Neuron (in vitro differentiated cells): ENCODE data around the gene SLC22A31.

Experiments
- H2AFZ ChIP-seq: one replicate; pipeline ENCODE4 v1.6.1; 2013; ENCODE audit warnings: low read depth, mild to moderate bottlenecking, inconsistent platforms, low read length, moderate library complexity
- H3K27me3 ChIP-seq: one replicate; pipeline ENCODE4 v1.6.1; 2013; ENCODE audit warnings: low read length; ENCODE audit not compliant: insufficient read depth
- H3K36me3 ChIP-seq: one replicate; pipeline ENCODE4 v1.6.1; 2013; ENCODE audit warnings: low read length; ENCODE audit not compliant: insufficient read depth
- H3K4me1 ChIP-seq: one replicate; pipeline ENCODE4 v1.6.1; 2013; ENCODE audit warnings: low read length; ENCODE audit not compliant: insufficient read depth
- H3K4me3 ChIP-seq: 2 replicates; pipeline ENCODE4 v1.5.1; 2013; ENCODE audit warnings: mild to moderate bottlenecking, low read length, moderate library complexity
- H3K9me3 ChIP-seq: one replicate; pipeline ENCODE4 v1.6.1; 2013; ENCODE audit warnings: low read length

The SLC22A31 gene

GRCh38 chr16:89157778-89158177 is 42.6 kb downstream of the SLC22A31 start:
- H3K36me3 ChIP-seq: no peaks in the 10 kb centered on the region

GRCh38 chr16:89156740-89157645 is 43.3 kb downstream of the SLC22A31 start:
- Histone ChIP-seq H3K9me3 (no peaks in the 10 kb centered on the region), H2AFZ (no peak overlapping the region), H3K4me3 (no peak overlapping the region), H3K4me1 (peaks cover 2% of the 10 kb centered on the region), H3K36me3 (no peaks in the 10 kb centered on the region), H3K27me3 (no peaks in the 10 kb centered on the region)

More at GRCh38 chr16:89157778-89158177, 42.6 kb downstream of the SLC22A31 start:
- Histone ChIP-seq H3K9me3 (no peaks in the 10 kb centered on the region), H3K4me1 (peaks cover 2% of the 10 kb centered on the region), H2AFZ (no peak overlapping the region), H3K27me3 (no peaks in the 10 kb centered on the region), H3K4me3 (no peak overlapping the region)

- Histone ChIP-seq H3K4me1 (peaks cover 2% of the 10 kb centered on the region), H2AFZ (no peak overlapping the region), H3K36me3 (peaks cover 3% of the 10 kb centered on the region)
Observed at GRCh38 chr16:89155851-89156739, 44.2 kb downstream of the SLC22A31 start.

GRCh38 chr16:89155184-89155679 is 45.1 kb downstream of the SLC22A31 start:
- Histone ChIP-seq H3K4me1 (peaks cover 2% of the 10 kb centered on the region), H3K4me3 (no peak overlapping the region), H3K9me3 (no peaks in the 10 kb centered on the region), H3K27me3 (no peaks in the 10 kb centered on the region), H3K36me3 (peaks cover 7% of the 10 kb centered on the region), H2AFZ (no peak overlapping the region)

More at GRCh38 chr16:89155851-89156739, 44.2 kb downstream of the SLC22A31 start:
- no peak overlapping the region for H3K4me3 ChIP-seq
- H3K27me3 ChIP-seq: no peaks in the 10 kb centered on the region
- no peaks in the 10 kb centered on the region for H3K9me3 ChIP-seq

GRCh38 chr16:89154390-89155183 is 45.8 kb downstream of the SLC22A31 start:
- Histone ChIP-seq H3K4me3 (no peak overlapping the region), H3K36me3 (peaks cover 13% of the 10 kb centered on the region), H2AFZ (no peak overlapping the region), H3K27me3 (no peaks in the 10 kb centered on the region), H3K9me3 (peaks cover 3% of the 10 kb centered on the region), H3K4me1 (peaks cover 2% of the 10 kb centered on the region)

GRCh38 chr16:89153848-89154271 is 46.5 kb downstream of the SLC22A31 start:
- Histone ChIP-seq H3K4me1 (peaks cover 2% of the 10 kb centered on the region), H3K4me3 (no peak overlapping the region), H3K27me3 (no peaks in the 10 kb centered on the region), H3K36me3 (peaks cover 18% of the 10 kb centered on the region), H2AFZ (no peak overlapping the region), H3K9me3 (peaks cover 9% of the 10 kb centered on the region)

GRCh38 chr16:89152831-89153700 is 47.3 kb downstream of the SLC22A31 start:
- H3K36me3 ChIP-seq: peaks cover 18% of the 10 kb centered on the region
- no peak overlapping the region for H3K4me3 ChIP-seq
- H3K27me3 ChIP-seq: no peaks in the 10 kb centered on the region
- peaks cover 2% of the 10 kb centered on the region for H3K4me1 ChIP-seq
- peaks cover 13% of the 10 kb centered on the region for H3K9me3 ChIP-seq
- H2AFZ ChIP-seq: no peak overlapping the region

- peaks cover 18% of the 10 kb centered on the region for H3K9me3 ChIP-seq
- peaks cover 2% of the 10 kb centered on the region for H3K4me1 ChIP-seq
- no peaks in the 10 kb centered on the region for H3K27me3 ChIP-seq
- no peak overlapping the region for H2AFZ ChIP-seq
- H3K4me3 ChIP-seq: no peak overlapping the region
- H3K36me3 ChIP-seq: peaks cover 24% of the 10 kb centered on the region
Observed at GRCh38 chr16:89150981-89151380, 49.4 kb downstream of the SLC22A31 start.

- Histone ChIP-seq H3K36me3 (peaks cover 27% of the 10 kb centered on the region), H3K27me3 (no peaks in the 10 kb centered on the region), H3K4me3 (no peak overlapping the region), H3K4me1 (no peaks in the 10 kb centered on the region), H3K9me3 (peaks cover 18% of the 10 kb centered on the region), H2AFZ (no peak overlapping the region)
Observed at GRCh38 chr16:89150090-89150835, 50.1 kb downstream of the SLC22A31 start.

GRCh38 chr16:89149386-89149785 is 51.0 kb downstream of the SLC22A31 start:
- H3K4me3 ChIP-seq: no peak overlapping the region

GRCh38 chr16:89147085-89147817 is 53.1 kb downstream of the SLC22A31 start:
- Histone ChIP-seq H2AFZ (no peak overlapping the region), H3K9me3 (peaks cover 18% of the 10 kb centered on the region), H3K36me3 (peaks cover 34% of the 10 kb centered on the region), H3K27me3 (no peaks in the 10 kb centered on the region), H3K4me3 (no peak overlapping the region), H3K4me1 (no peaks in the 10 kb centered on the region)

More at GRCh38 chr16:89149386-89149785, 51.0 kb downstream of the SLC22A31 start:
- Histone ChIP-seq H3K36me3 (peaks cover 34% of the 10 kb centered on the region), H3K27me3 (no peaks in the 10 kb centered on the region), H3K9me3 (peaks cover 18% of the 10 kb centered on the region), H3K4me1 (no peaks in the 10 kb centered on the region), H2AFZ (no peak overlapping the region)
